ENCODE data around the gene IQSEC3.

Gene IQSEC3

GRCh38 chr12:165862-166368, 99.3 kb downstream of the IQSEC3 start:
- no peak overlapping the region for H3K4me3 ChIP-seq (ENCODE audit: low read depth, low read length)
- no peak for DNase-seq (ENCODE audit: low read depth)
- TF ChIP-seq CTCF (IDR thresholded peaks at IDR 0.05; ENCODE audit: insufficient read depth, low read depth, low read length, missing control alignments): no peak

GRCh38 chr12:166425-167075, 100.0 kb downstream of the IQSEC3 start:
- TF ChIP-seq CTCF (IDR thresholded peaks at IDR 0.05; ENCODE audit: insufficient read depth, low read depth, low read length, missing control alignments): no peak

GRCh38 chr12:167959-168600, 101.5 kb downstream of the IQSEC3 start:
- no peak for DNase-seq (ENCODE audit: low read depth)
- no peak overlapping the region for H3K4me3 ChIP-seq (ENCODE audit: low read depth, low read length)
- TF ChIP-seq CTCF (IDR thresholded peaks at IDR 0.05; ENCODE audit: insufficient read depth, low read depth, low read length, missing control alignments): no peak

More at GRCh38 chr12:166425-167075, 100.0 kb downstream of the IQSEC3 start:
- no peak for DNase-seq (ENCODE audit: low read depth)
- no peak overlapping the region for H3K4me3 ChIP-seq (ENCODE audit: low read depth, low read length)

- no peak for DNase-seq (ENCODE audit: low read depth)
- TF ChIP-seq CTCF (IDR thresholded peaks at IDR 0.05; ENCODE audit: insufficient read depth, low read depth, low read length, missing control alignments): no peak
- H3K4me3 ChIP-seq (ENCODE audit: low read depth, low read length): no peak overlapping the region
These were observed 102.4 kb downstream of the IQSEC3 start for GRCh38 chr12:168763-169525.

GRCh38 chr12:169528-170370, 103.2 kb downstream of the IQSEC3 start:
- DNase-seq (ENCODE audit: low read depth): no peak
- H3K4me3 ChIP-seq (ENCODE audit: low read depth, low read length): no peak overlapping the region
- peak; percentile 31 for TF ChIP-seq CTCF (IDR thresholded peaks at IDR 0.05; ENCODE audit: insufficient read depth, low read depth, low read length, missing control alignments)

All from GM12865 (cell line).